ENCODE measurements around the gene SLC9A3.
"Not testable (repeated sequence)": the region's sequence is repeated elsewhere in the genome, so short reads cannot be mapped to it uniquely, and the experiment has no call there.

SLC9A3 gene

GRCh38 chr5:524234-524972 is at the start of gene SLC9A3:
Gene SLC9A3 (minus strand): TSS chr5:524449.
- DNase-seq, result no peak

- DNase-seq, result no peak
These were observed 49.7 kb upstream of the SLC9A3 start for GRCh38 chr5:573976-574375.

GRCh38 chr5:573206-573605 is 49.0 kb upstream of the SLC9A3 start:
- DNase-seq, result no peak

GRCh38 chr5:572398-573019 is 48.3 kb upstream of the SLC9A3 start:
- no peak for DNase-seq

GRCh38 chr5:571791-572190 is 47.5 kb upstream of the SLC9A3 start:
- no peak for DNase-seq

GRCh38 chr5:570886-571285 is 46.6 kb upstream of the SLC9A3 start:
- DNase-seq, result no peak

- no peak for DNase-seq
These were observed 46.2 kb upstream of the SLC9A3 start for GRCh38 chr5:570446-570845.

GRCh38 chr5:569868-570361 is 45.7 kb upstream of the SLC9A3 start:
- DNase-seq, result no peak

GRCh38 chr5:569358-569867 is 45.2 kb upstream of the SLC9A3 start:
- DNase-seq, result no peak

GRCh38 chr5:568809-569208 is 44.6 kb upstream of the SLC9A3 start:
- DNase-seq, result no peak

GRCh38 chr5:568061-568781 is 44.0 kb upstream of the SLC9A3 start:
- DNase-seq, result no peak

GRCh38 chr5:567664-568060 is 43.4 kb upstream of the SLC9A3 start:
- DNase-seq, result no peak

GRCh38 chr5:566636-567309 is 42.5 kb upstream of the SLC9A3 start:
- no peak for DNase-seq

- DNase-seq, result no peak
These were observed 41.7 kb upstream of the SLC9A3 start for GRCh38 chr5:565782-566440.

GRCh38 chr5:561408-561807 is 37.2 kb upstream of the SLC9A3 start:
- no peak for DNase-seq

- DNase-seq, result no peak
These were observed 36.5 kb upstream of the SLC9A3 start for GRCh38 chr5:560792-561166.

GRCh38 chr5:558871-559503 is 34.7 kb upstream of the SLC9A3 start:
- DNase-seq, result no peak

GRCh38 chr5:558326-558725 is 34.1 kb upstream of the SLC9A3 start:
- DNase-seq, result no peak

GRCh38 chr5:557917-558316 is 33.7 kb upstream of the SLC9A3 start:
- DNase-seq, result not testable (repeated sequence)

GRCh38 chr5:556909-557441 is 32.7 kb upstream of the SLC9A3 start:
- no peak for DNase-seq

- DNase-seq, result no peak
These were observed 30.9 kb upstream of the SLC9A3 start for GRCh38 chr5:555058-555623.

Data from SIG-M5 (cell line).